Urinary bladder (tissue), 4 donors: ENCODE data around the gene SCNN1B. TPM values are rescaled to one million over a fixed set of nuclear protein-coding genes. Genes with fewer than 3 reads are reported as not detected.

ENCODE experiments used
- DNase-seq: peaks from one replicate; pipeline ENCODE4 v3.0.0-alpha.2; 2015; ENCODE audit errors: extremely low spot score
- H3K27ac ChIP-seq: one replicate; pipeline ENCODE4 v1.5.1; 2013; ENCODE audit warnings: low read depth, mild to moderate bottlenecking, moderate library complexity
- H3K36me3 ChIP-seq: one replicate; pipeline ENCODE4 v1.6.1; 2013; ENCODE audit warnings: mild to moderate bottlenecking, moderate library complexity; ENCODE audit not compliant: insufficient read depth
- H3K4me1 ChIP-seq: one replicate; pipeline ENCODE4 v1.6.1; 2013; ENCODE audit warnings: mild to moderate bottlenecking, moderate library complexity; ENCODE audit not compliant: insufficient read depth
- H3K4me3 ChIP-seq: one replicate; pipeline ENCODE4 v1.5.1; 2013; ENCODE audit warnings: low read depth, low read length
- WGBS: extraction: QIAGEN DNeasy Blood & Tissue Kit; methylation state at CpG from one replicate; pipeline ENCODE4 v1.1.7; 2013; 5-methylcytosine and 5-hydroxymethylcytosine counted together
- polyA plus RNA-seq: library from polyadenylated mRNA; stranded (reverse); fragments of 200-250 nt; gene quantifications from one replicate; pipeline ENCODE4 v1.2.3, GENCODE V29; 2013
- total RNA-seq: library from RNA; depleted of rRNA; stranded (reverse); fragments of >200 nt; gene quantifications from one replicate; pipeline ENCODE4 v1.2.3, GENCODE V29; 2014
- donor health status: healthy with polysubstance abuse.
- donor health status: healthy.

SCNN1B gene
- total and polyA plus RNA-seq, 2 donors, result 3.0 to 6.0 TPM

GRCh38 chr16:23318639-23319038, 16.5 kb downstream of the SCNN1B start:
- 76% methylated on average over 2 of the region's 2 CpGs for WGBS

GRCh38 chr16:23319861-23320615, 17.9 kb downstream of the SCNN1B start:
- WGBS, result 76% methylated on average over 15 of the region's 15 CpGs
- Histone ChIP-seq H3K27ac (no peak overlapping the region), H3K4me1 (no peaks in the 10 kb centered on the region), H3K36me3 (no peaks in the 10 kb centered on the region), H3K4me3 (no peak overlapping the region)
- DNase-seq, result no peak

More at GRCh38 chr16:23318639-23319038, 16.5 kb downstream of the SCNN1B start:
- Histone ChIP-seq H3K4me1 (no peaks in the 10 kb centered on the region), H3K27ac (no peak overlapping the region), H3K4me3 (no peak overlapping the region), H3K36me3 (no peaks in the 10 kb centered on the region)
- DNase-seq, result peak; percentile 26

GRCh38 chr16:23320693-23321092, 18.6 kb downstream of the SCNN1B start:
- Histone ChIP-seq H3K27ac (no peak overlapping the region), H3K4me3 (no peak overlapping the region), H3K36me3 (no peaks in the 10 kb centered on the region), H3K4me1 (no peaks in the 10 kb centered on the region)
- no peak for DNase-seq
- WGBS, result 67% methylated on average over 7 of the region's 7 CpGs

GRCh38 chr16:23321206-23321875, 19.2 kb downstream of the SCNN1B start:
- H3K36me3 ChIP-seq, result no peaks in the 10 kb centered on the region
- no peak overlapping the region for H3K27ac ChIP-seq
- H3K4me1 ChIP-seq, result no peaks in the 10 kb centered on the region
- WGBS, result 81% methylated on average over 14 of the region's 14 CpGs
- DNase-seq, result no peak
- no peak overlapping the region for H3K4me3 ChIP-seq

- no peaks in the 10 kb centered on the region for H3K36me3 ChIP-seq
- no peaks in the 10 kb centered on the region for H3K4me1 ChIP-seq
- no peak for DNase-seq
- no peak overlapping the region for H3K4me3 ChIP-seq
- WGBS, result 94% methylated on average over 1 of the region's 1 CpG
- H3K27ac ChIP-seq, result no peak overlapping the region
These were observed 21.3 kb downstream of the SCNN1B start for GRCh38 chr16:23323224-23324030.

- H3K36me3 ChIP-seq, result no peaks in the 10 kb centered on the region
- H3K27ac ChIP-seq, result no peak overlapping the region
- WGBS, result 45% methylated on average over 1 of the region's 1 CpG
- no peak for DNase-seq
- H3K4me3 ChIP-seq, result no peak overlapping the region
- H3K4me1 ChIP-seq, result no peaks in the 10 kb centered on the region
These were observed 22.6 kb downstream of the SCNN1B start for GRCh38 chr16:23324727-23325126.

GRCh38 chr16:23327836-23328235, 25.7 kb downstream of the SCNN1B start:
- no peak overlapping the region for H3K4me3 ChIP-seq
- DNase-seq, result no peak
- H3K36me3 ChIP-seq, result no peaks in the 10 kb centered on the region
- H3K27ac ChIP-seq, result no peak overlapping the region
- 60% methylated on average over 4 of the region's 4 CpGs for WGBS
- H3K4me1 ChIP-seq, result no peaks in the 10 kb centered on the region

- Histone ChIP-seq H3K27ac (no peak overlapping the region), H3K36me3 (no peaks in the 10 kb centered on the region), H3K4me3 (no peak overlapping the region), H3K4me1 (no peaks in the 10 kb centered on the region)
- no peak for DNase-seq
- 71% methylated on average over 8 of the region's 8 CpGs for WGBS
These were observed 28.1 kb downstream of the SCNN1B start for GRCh38 chr16:23330161-23330560.

- H3K36me3 ChIP-seq, result no peaks in the 10 kb centered on the region
- no peak overlapping the region for H3K27ac ChIP-seq
- no peaks in the 10 kb centered on the region for H3K4me1 ChIP-seq
- WGBS, result 75% methylated on average over 11 of the region's 11 CpGs
- no peak for DNase-seq
- no peak overlapping the region for H3K4me3 ChIP-seq
These were observed 28.6 kb downstream of the SCNN1B start for GRCh38 chr16:23330583-23331249.

- Histone ChIP-seq H3K4me1 (no peaks in the 10 kb centered on the region), H3K4me3 (no peak overlapping the region), H3K36me3 (no peaks in the 10 kb centered on the region), H3K27ac (no peak overlapping the region)
- DNase-seq, result no peak
- 64% methylated on average over 4 of the region's 4 CpGs for WGBS
These were observed 31.0 kb downstream of the SCNN1B start for GRCh38 chr16:23333034-23333579.

GRCh38 chr16:23333831-23334456, 31.8 kb downstream of the SCNN1B start:
- WGBS, result 80% methylated on average over 11 of the region's 11 CpGs
- no peak for DNase-seq
- no peak overlapping the region for H3K4me3 ChIP-seq
- H3K27ac ChIP-seq, result no peak overlapping the region
- no peaks in the 10 kb centered on the region for H3K36me3 ChIP-seq
- no peaks in the 10 kb centered on the region for H3K4me1 ChIP-seq

- WGBS, result 63% methylated on average over 3 of the region's 3 CpGs
- H3K27ac ChIP-seq, result no peak overlapping the region
- H3K4me3 ChIP-seq, result no peak overlapping the region
- H3K4me1 ChIP-seq, result no peaks in the 10 kb centered on the region
- no peak for DNase-seq
- no peaks in the 10 kb centered on the region for H3K36me3 ChIP-seq
These were observed 32.4 kb downstream of the SCNN1B start for GRCh38 chr16:23334457-23334853.

GRCh38 chr16:23334950-23335349, 32.8 kb downstream of the SCNN1B start:
- no peak overlapping the region for H3K27ac ChIP-seq
- DNase-seq, result no peak
- 43% methylated on average over 1 of the region's 1 CpG for WGBS
- H3K4me1 ChIP-seq, result no peaks in the 10 kb centered on the region
- no peak overlapping the region for H3K4me3 ChIP-seq
- no peaks in the 10 kb centered on the region for H3K36me3 ChIP-seq
